Melanocyte of skin (primary cell): ENCODE results near the gene LMOD2. TPM values are rescaled to one million over a fixed set of nuclear protein-coding genes. Genes with fewer than 3 reads are reported as not detected.

Source experiments
- total RNA-seq, 2 donors: library from RNA; depleted of rRNA; stranded (reverse); fragments of >200 nt; gene quantifications; 2 replicates each; pipeline ENCODE4 v1.2.3, GENCODE V29; 2012

Gene LMOD2
- total RNA-seq = not detected

GRCh38 chr7:123655614-123656013 is at the start of gene LMOD2:
Gene LMOD2 (plus strand): TSS chr7:123655866. CDS start chr7:123655964, 98 bp downstream.

Other genes with a start within 250 kb of the LMOD2 start
- gene IQUB, start 121.3 kb upstream of the LMOD2 start, total RNA-seq = under 1 TPM; under 0.01 TPM
- gene NDUFA5, start 98.0 kb upstream of the LMOD2 start, total RNA-seq = 10 to 100 TPM; 30.3 to 30.6 TPM
- gene ASB15, start 54.0 kb upstream of the LMOD2 start, total RNA-seq = not detected
- gene WASL, start 93.1 kb downstream of the LMOD2 start, total RNA-seq = 10 to 100 TPM; 14.8 to 16.3 TPM
- not detected for gene HYAL4, start 189.3 kb downstream of the LMOD2 start, total RNA-seq